Bone marrow (tissue), 2 donors: ENCODE data around the gene IFNGR2.
"Not testable (repeated sequence)": the region's sequence is repeated elsewhere in the genome, so short reads cannot be mapped to it uniquely, and the experiment has no call there.

Experiments used
- DNase-seq, 2 donors: peaks; one replicate each; lab custom pipeline; 2025; lab: John Stamatoyannopoulos, UW

The IFNGR2 gene

GRCh38 chr21:33437140-33437539, 33.9 kb downstream of the IFNGR2 start:
- no peak for DNase-seq

DNA sequence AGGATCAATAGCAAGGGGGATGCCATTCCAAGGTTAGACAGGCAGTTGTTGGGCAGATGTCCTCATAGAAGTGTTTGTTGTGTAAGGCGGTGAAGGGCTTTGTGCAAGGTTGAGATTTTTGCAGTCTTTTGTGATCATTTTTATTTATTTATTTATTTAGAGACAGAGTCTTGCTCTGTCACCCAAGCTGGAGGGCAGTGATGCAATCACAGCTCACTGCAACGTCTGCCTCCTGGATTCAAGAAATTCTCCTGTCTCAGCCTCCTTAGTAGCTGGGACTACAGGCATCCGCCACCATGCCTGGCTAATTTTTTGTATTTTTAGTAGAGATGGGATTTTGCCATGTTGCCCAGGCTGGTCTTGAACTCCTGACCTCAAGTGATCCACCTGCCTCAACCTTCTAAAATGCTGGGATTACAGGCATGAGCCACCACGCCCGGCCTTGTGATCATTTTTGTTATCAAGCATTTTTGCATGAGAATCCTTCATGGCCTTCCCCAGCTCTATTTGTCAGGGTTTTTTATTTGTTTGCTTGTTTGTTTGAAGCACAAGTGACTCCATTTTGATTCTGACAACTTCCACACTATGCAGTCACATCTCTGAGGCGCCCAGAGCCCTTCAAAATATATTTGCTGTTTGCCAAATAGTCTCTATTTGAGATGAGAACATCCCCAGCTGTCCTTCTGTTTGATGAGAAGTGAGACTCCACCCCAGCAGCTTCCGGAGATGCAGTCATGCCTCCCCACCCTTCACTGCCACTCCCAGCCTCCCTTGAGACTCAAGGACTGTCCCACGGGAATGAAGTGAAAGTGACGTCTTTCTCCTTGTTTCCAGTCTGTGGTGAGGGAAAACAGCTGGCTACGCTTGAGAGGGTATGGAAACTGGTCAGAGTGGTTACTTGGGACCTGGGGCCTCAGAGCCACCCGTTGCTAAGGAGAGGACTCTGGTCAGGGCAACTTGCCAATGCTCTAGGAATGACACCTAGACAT, 38.6 kb downstream of the IFNGR2 start:
- no peak for DNase-seq

- no peak for DNase-seq
Observed at GRCh38 chr21:33443194-33443593, 40.0 kb downstream of the IFNGR2 start.

GRCh38 chr21:33444499-33444898, 41.3 kb downstream of the IFNGR2 start:
- no peak for DNase-seq

DNA sequence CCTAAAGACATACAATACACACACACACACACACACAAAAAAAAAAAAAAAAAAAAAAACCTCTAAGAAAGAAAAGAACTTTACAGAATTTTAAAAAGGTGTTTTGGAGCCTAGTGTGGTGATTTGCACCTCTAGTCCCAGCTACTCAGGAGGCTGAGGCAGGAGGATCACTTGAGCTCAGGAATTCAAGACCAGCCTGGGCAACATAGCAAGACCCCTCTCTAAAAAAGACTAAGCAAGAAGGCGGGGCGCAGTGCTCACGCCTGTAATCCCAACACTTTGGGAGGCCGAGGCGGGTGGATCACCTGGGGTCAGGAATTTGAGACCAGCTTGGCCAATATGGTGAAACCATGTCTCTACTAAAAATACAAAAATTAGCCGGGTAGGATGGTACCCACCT, 43.4 kb downstream of the IFNGR2 start:
- DNase-seq = not testable (repeated sequence)

DNA sequence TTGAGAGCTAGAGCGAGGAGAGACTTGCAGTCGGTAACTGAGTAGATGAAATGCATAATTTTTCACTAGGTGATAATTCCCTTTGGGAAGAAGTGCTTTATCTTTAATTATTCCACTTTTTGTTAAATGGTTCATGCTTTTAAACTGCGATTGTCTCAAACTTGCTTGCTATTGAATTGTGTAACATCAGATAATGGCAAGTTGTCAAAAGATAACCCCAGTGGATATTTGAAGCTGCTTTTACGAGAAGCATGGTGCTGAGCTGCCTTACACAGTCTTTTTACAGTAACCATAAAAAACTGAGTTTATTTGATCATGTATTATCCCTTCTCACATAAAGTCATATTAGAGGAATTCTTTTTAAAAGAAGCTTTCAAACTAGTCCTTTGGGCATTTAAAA, 46.4 kb downstream of the IFNGR2 start:
- no peak for DNase-seq

GRCh38 chr21:33451634-33452071, 48.4 kb downstream of the IFNGR2 start:
- DNase-seq = no peak

GRCh38 chr21:33452362-33452761, 49.1 kb downstream of the IFNGR2 start:
- DNase-seq = no peak

GRCh38 chr21:33455686-33456446, 52.7 kb downstream of the IFNGR2 start:
- DNase-seq = no peak

DNA sequence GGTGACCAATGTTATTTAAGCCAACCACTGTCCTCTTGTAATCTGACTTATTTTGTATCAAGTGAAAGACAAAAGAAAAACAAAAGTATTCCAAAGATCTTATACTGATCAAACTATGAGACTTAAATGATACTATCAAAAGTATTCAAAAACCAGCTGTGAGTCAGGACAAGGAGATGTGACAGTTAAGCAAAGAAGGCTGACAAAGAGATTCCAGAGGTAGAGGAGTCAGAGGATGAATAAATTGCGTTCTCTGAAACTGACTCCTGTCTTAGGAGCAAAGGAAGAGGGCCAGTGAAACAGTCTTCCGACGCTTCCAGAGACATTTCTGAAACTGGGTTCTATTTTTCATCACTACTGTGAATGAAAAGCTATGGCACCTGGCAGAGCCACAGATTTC, 55.6 kb downstream of the IFNGR2 start:
- no peak for DNase-seq

GRCh38 chr21:33461538-33462250, 58.5 kb downstream of the IFNGR2 start:
- no peak for DNase-seq

DNA sequence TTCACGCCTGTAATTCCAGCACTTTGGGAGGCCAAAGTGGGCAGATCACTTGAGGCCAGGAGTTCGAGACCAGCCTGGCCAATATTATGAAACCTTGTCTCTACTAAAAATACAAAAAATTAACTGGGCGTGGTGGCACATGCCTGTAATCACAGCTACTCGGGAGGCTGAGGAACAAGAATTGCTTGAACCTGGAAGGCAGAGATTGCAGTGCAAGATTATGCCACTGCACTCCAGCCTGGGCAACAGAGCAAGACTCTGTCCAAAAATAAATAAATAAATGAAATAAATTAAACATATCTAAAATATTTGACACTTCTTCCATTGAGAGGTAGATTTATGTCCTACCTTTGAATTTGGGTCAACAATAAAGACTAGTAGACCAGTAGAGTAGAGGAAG, 66.0 kb downstream of the IFNGR2 start:
- DNase-seq = not testable (repeated sequence)

- DNase-seq = no peak
Observed at GRCh38 chr21:33470701-33471100, 67.5 kb downstream of the IFNGR2 start.

DNA sequence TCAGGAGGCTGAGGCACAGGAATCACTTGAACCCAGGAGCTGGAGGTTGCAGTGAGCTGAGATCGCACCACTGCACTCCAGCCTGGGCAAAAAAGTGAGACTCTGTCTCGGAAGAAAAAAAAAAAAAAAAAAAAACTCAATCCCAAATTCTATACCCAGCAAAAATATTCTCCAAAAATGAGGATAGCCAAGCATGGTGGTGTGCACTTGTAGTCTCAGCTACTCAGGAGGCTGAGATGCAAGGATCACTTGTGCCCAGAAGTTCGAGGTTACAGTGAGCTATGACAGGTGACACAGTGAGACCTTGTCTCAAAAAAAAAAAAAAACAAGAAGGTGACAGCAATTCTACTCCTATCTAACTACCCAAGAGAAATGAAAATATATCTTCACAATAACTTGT, 70.1 kb downstream of the IFNGR2 start:
- DNase-seq = no peak

DNA sequence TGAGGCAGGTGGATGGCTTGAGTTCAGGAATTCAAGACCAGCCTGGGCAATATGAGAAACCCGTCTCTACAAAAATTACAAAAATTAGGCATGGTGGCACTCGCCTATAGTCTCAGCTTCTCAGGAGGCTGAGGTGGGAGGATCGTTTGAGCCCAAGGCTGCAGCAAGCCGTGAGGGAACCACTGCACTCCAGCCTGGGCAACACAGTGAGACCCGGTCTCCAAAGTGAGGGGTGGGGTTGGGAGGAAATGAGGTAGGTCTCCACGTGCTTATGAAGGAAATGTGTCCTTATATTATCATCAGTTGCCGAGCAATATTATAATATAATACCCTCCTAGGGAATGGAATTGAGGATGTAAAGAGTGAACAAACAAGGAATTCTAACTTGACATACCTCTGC, 73.9 kb downstream of the IFNGR2 start:
- DNase-seq = no peak

GRCh38 chr21:33478182-33478581, 75.0 kb downstream of the IFNGR2 start:
- no peak for DNase-seq

DNA sequence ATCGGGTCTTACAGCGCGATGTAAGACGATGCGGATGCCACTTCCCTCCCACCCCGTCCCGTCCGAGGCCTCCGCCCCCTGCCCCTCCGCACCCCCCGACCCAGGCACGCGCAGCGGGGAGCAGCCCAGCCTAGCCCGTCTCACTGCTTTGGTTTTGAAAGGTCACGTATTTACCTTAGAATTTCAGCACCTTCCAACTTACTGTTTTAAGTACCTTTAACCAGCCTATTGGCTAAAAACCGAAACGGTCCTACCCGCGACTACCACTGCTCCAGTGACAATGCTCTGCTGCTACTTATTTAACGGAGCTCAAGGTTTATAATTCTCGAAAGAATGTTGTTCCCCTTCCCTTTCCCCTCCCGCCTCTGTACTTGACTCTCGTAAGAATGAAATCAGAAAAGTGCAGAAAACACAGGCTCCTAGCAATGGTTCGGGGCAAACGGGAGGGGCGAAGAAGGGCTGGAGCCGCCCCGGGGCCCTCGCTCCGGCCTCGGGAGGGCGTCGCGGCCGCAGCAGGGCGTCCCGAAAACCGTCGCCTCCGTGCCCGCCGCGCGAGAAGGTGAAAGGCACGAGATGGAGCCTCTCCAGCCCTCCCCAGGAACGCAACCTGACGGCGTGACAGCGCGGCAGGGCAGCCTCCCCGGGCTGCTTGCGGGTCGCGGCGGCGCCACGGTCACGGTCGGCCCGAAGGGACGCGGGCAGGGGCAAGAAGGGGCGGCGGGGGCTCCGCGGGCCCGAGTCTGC, 75.9 kb downstream of the IFNGR2 start:
- peak in 1 of 2 donors; percentile 41 for DNase-seq

GRCh38 chr21:33479679-33480480, 76.7 kb downstream of the IFNGR2 start, which contains the start of gene TMEM50B:
TMEM50B (minus strand) TSS chr21:33479974; CDS start chr21:33468885, 11,089 bp downstream.
- peak; percentile 90 to 96 for DNase-seq

DNA sequence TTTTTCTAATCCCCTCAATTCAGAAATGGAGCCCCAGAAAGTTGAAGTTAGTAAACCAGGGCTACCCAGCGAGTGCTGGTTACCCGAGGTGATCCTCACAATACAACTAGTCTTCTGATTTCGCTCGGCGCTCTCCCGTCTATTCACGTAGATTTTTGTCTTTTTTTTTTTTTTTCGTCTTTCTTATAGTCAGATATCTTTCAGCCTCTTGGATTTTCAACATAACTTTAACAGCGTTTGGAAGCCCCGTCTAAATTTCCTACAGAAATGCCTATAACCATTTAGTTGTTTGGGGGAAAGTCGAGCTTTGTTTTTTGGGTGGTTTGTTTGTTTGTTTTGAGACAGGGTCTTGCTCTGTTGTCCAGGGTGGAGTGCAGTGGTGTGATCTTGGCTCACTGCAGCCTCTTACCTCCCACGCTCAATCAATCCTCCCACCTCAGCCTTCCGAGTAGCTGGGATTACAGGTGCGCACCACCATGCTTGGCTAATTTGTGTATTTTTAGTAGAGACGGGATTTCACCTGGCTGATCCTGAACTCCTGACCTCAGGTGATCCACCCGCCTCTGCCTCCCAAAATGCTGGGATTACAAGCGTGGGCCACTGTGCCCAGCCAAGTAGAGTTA, 77.4 kb downstream of the IFNGR2 start:
- no peak for DNase-seq

DNA sequence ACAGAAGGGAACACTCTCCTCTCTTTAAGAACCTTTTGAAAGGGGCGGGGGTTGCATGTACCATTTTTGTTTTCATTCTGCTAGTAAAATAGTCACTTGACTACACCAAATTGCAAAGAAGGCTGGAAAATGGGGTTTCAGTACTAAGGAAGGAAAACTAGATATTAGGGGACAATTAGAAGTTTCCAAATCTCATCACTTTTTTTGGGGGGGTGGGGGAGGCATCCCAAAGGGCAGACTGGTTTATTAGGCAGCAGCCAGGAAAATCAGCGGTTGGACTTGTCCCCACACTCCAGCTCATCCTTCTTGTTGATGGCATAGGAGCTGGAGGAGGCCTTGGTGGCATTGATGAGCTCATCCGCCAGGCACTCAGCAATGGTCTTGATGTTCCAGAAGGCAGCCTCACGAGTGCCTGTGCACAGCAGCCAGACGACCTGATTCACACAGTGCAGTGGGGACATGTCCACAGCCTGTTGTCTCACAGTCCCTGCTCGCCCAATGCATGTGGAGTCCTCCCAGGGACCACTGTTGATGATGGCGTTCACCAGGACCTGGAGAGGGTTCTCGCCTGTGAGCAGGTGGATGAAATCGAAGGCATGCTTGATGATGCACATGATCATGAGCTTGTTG, 78.2 kb downstream of the IFNGR2 start:
- DNase-seq = no peak
